CD14-positive monocyte (primary cell): ENCODE measurements around the gene STPG2. TPM values are rescaled to one million over a fixed set of nuclear protein-coding genes. Genes with fewer than 3 reads are reported as not detected.

Experiments
- DNase-seq, 3 donors: peaks; one replicate each; pipeline ENCODE4 v3.0.0-alpha.2; 2011 to 2022
- H2AFZ ChIP-seq: 2 replicates; pipeline ENCODE4 v1.6.0; 2012; ENCODE audit warnings: mild to moderate bottlenecking, low read depth, low read length, inconsistent platforms; ENCODE audit not compliant: insufficient read depth, poor library complexity, severe bottlenecking
- H3K27ac ChIP-seq, 2 donors: 1 replicate in 1 of 2; 2 replicates in 1 of 2; pipeline ENCODE4 v1.5.1; 2012 to 2013; ENCODE audit warnings: low read length in 2 of 2, control low read depth in 1 of 2, inconsistent platforms in 1 of 2, low read depth in 1 of 2, mild to moderate bottlenecking in 1 of 2
- H3K27me3 ChIP-seq, 2 donors: one replicate each; pipeline versions ENCODE4 v1.6.0 to v1.6.1; 2011 to 2013; ENCODE audit warnings: low read length in 2 of 2; ENCODE audit not compliant: control insufficient read depth in 2 of 2, insufficient read depth in 2 of 2
- H3K36me3 ChIP-seq, 2 donors: replicated peaks in 1 of 2; 1 replicate in 1 of 2; 2 replicates in 1 of 2; pipeline versions ENCODE4 v1.5.1 to v1.6.1; 2012 to 2013; ENCODE audit warnings: low read length in 2 of 2, control low read depth in 1 of 2, inconsistent platforms in 1 of 2, mild to moderate bottlenecking in 1 of 2; ENCODE audit not compliant: insufficient read depth in 2 of 2, control insufficient read depth in 1 of 2
- H3K4me1 ChIP-seq, 2 donors: 1 replicate in 1 of 2; 2 replicates in 1 of 2; pipeline versions ENCODE4 v1.5.1 to v1.6.1; 2012 to 2013; ENCODE audit warnings: low read length in 2 of 2, control low read depth in 1 of 2, inconsistent platforms in 1 of 2, mild to moderate bottlenecking in 1 of 2, moderate library complexity in 1 of 2; ENCODE audit not compliant: insufficient read depth in 2 of 2, control insufficient read depth in 1 of 2
- H3K4me2 ChIP-seq: replicated peaks from 2 replicates; pipeline ENCODE3; 2012; ENCODE audit warnings: low read length, moderate library complexity, mild to moderate bottlenecking; ENCODE audit not compliant: poor library complexity, severe bottlenecking; ENCODE audit errors: extremely low read depth
- H3K4me3 ChIP-seq, 3 experiments: fragments of 200-600 bp in 1 of 3; sonication (generic) in 1 of 3; replicated peaks in 1 of 3; 1 replicate in 2 of 3; 2 replicates in 1 of 3; pipeline ENCODE4 v1.5.1; 2011 to 2013; ENCODE audit warnings: low read length in 3 of 3, mild to moderate bottlenecking in 3 of 3, control low read depth in 2 of 3, low read depth in 2 of 3, inconsistent platforms in 1 of 3, moderate library complexity in 1 of 3
- H3K79me2 ChIP-seq: 2 replicates; pipeline ENCODE4 v1.6.0; 2012; ENCODE audit warnings: mild to moderate bottlenecking, control low read depth, inconsistent platforms, low read length, moderate library complexity; ENCODE audit not compliant: insufficient read depth
- H3K9ac ChIP-seq: 2 replicates; pipeline ENCODE4 v1.6.0; 2017; ENCODE audit warnings: low read length, mild to moderate bottlenecking; ENCODE audit not compliant: insufficient read depth, poor library complexity, severe bottlenecking
- H3K9me3 ChIP-seq, 2 donors: replicated peaks in 1 of 2; 1 replicate in 1 of 2; 2 replicates in 1 of 2; pipeline versions ENCODE4 v1.5.1 to v1.6.1; 2012 to 2013; ENCODE audit warnings: low read length in 2 of 2, control low read depth in 1 of 2; ENCODE audit not compliant: control insufficient read depth in 1 of 2, insufficient read depth in 1 of 2
- H4K20me1 ChIP-seq: 2 replicates; pipeline ENCODE4 v1.6.0; 2012; ENCODE audit warnings: mild to moderate bottlenecking, low read length, control low read depth, moderate library complexity; ENCODE audit not compliant: insufficient read depth
- H3K27ac Mint-ChIP-seq, 7 donors: one replicate each; pipeline ENCODE4 v1.8.0; 2020; ENCODE audit warnings: mild to moderate bottlenecking in 7 of 7, mixed read lengths in 7 of 7, moderate library complexity in 6 of 7, inconsistent platforms in 2 of 7
- H3K27me3 Mint-ChIP-seq, 3 donors: one replicate each; pipeline ENCODE4 v1.8.0; 2021 to 2022; ENCODE audit warnings: low read depth in 3 of 3, mild to moderate bottlenecking in 3 of 3, mixed read lengths in 3 of 3, moderate library complexity in 3 of 3, inconsistent platforms in 1 of 3
- H3K36me3 Mint-ChIP-seq, 2 donors: one replicate each; pipeline ENCODE4 v1.8.0; 2020; ENCODE audit warnings: mixed read lengths in 2 of 2, inconsistent platforms in 1 of 2, mild to moderate bottlenecking in 1 of 2
- H3K4me1 Mint-ChIP-seq: one replicate; pipeline ENCODE4 v1.8.0; 2020; ENCODE audit warnings: mild to moderate bottlenecking, mixed read lengths
- H3K4me3 Mint-ChIP-seq, 2 donors: one replicate each; pipeline ENCODE4 v1.8.0; 2020; ENCODE audit warnings: mild to moderate bottlenecking in 2 of 2, mixed read lengths in 2 of 2, moderate library complexity in 1 of 2
- H3K9me3 Mint-ChIP-seq, 7 donors: one replicate each; pipeline ENCODE4 v1.8.0; 2020 to 2022; ENCODE audit warnings: mixed read lengths in 7 of 7, mild to moderate bottlenecking in 6 of 7, moderate library complexity in 6 of 7, inconsistent platforms in 2 of 7
- WGBS: methylation state at CpG from one replicate; pipeline ENCODE4 v1.1.5; 2013; ENCODE audit warnings: missing lambda C conversion rate; ENCODE audit not compliant: insufficient coverage; 5-methylcytosine and 5-hydroxymethylcytosine counted together
- intact Hi-C, 2 donors: fragments of 100-400 bp; cut with micrococcal nuclease; formaldehyde crosslinking; loops; one replicate each; pipeline versions ENCODE4 v1.15.0 to v1.15.1; 2023
- polyA plus RNA-seq, 3 donors: library from polyadenylated mRNA; depleted of rRNA in 1 of 3; unstranded in 2 of 3; stranded (reverse) in 1 of 3; fragments of 300-500 nt in 2 of 3; fragments of >200 nt in 1 of 3; fragmentation: Illumina TruSeq in 2 of 3; gene quantifications; 1 replicate in 2 of 3; 2 replicates in 1 of 3; pipeline ENCODE4 v1.2.3, GENCODE V29; 2012 to 2021
- TF ChIP-seq, protein P1 (sequence below): fragments of 200-600 bp; IDR thresholded peaks from one replicate; pipeline ENCODE4 v1.8.0; 2022; ENCODE audit warnings: antibody characterized with exemption, mild to moderate bottlenecking

Gene STPG2
- polyA plus RNA-seq, 3 donors = 0.04 TPM; not detected in 2

GRCh38 chr4:98026362-98026761, 116.9 kb downstream of the STPG2 start:
- H4K20me1 ChIP-seq = no peaks in the 10 kb centered on the region
- no peak for DNase-seq
- no peaks in the 10 kb centered on the region for H3K36me3 ChIP-seq
- H3K9ac ChIP-seq = no peak overlapping the region
- Mint-ChIP-seq H3K4me1 (peaks cover 1% of the 10 kb centered on the region), H3K36me3 (no peaks in the 10 kb centered on the region), H3K27ac (no peak overlapping the region), H3K27me3 (peaks cover 0 to 2% (median 0%) of the 10 kb centered on the region in 3 donors), H3K9me3 (peaks cover 11 to 36% (median 18%) of the 10 kb centered on the region in 7 donors), H3K4me3 (no peak overlapping the region)
- 100% methylated on average over 2 of the region's 3 CpGs for WGBS
- H3K4me1 ChIP-seq = no peaks in the 10 kb centered on the region
- H3K27ac ChIP-seq = no peak overlapping the region
- H3K4me3 ChIP-seq = no peak overlapping the region
- H3K79me2 ChIP-seq = no peaks in the 10 kb centered on the region
- H3K4me2 ChIP-seq = no peak overlapping the region
- no peaks in the 10 kb centered on the region for H3K27me3 ChIP-seq
- TF ChIP-seq, protein P1, sequence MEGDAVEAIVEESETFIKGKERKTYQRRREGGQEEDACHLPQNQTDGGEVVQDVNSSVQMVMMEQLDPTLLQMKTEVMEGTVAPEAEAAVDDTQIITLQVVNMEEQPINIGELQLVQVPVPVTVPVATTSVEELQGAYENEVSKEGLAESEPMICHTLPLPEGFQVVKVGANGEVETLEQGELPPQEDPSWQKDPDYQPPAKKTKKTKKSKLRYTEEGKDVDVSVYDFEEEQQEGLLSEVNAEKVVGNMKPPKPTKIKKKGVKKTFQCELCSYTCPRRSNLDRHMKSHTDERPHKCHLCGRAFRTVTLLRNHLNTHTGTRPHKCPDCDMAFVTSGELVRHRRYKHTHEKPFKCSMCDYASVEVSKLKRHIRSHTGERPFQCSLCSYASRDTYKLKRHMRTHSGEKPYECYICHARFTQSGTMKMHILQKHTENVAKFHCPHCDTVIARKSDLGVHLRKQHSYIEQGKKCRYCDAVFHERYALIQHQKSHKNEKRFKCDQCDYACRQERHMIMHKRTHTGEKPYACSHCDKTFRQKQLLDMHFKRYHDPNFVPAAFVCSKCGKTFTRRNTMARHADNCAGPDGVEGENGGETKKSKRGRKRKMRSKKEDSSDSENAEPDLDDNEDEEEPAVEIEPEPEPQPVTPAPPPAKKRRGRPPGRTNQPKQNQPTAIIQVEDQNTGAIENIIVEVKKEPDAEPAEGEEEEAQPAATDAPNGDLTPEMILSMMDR = no peak
- H3K9me3 ChIP-seq = peaks cover 11 to 20% of the 10 kb centered on the region in 2 donors
- no peak overlapping the region for H2AFZ ChIP-seq
- intact Hi-C loops = no loop called here

DNA sequence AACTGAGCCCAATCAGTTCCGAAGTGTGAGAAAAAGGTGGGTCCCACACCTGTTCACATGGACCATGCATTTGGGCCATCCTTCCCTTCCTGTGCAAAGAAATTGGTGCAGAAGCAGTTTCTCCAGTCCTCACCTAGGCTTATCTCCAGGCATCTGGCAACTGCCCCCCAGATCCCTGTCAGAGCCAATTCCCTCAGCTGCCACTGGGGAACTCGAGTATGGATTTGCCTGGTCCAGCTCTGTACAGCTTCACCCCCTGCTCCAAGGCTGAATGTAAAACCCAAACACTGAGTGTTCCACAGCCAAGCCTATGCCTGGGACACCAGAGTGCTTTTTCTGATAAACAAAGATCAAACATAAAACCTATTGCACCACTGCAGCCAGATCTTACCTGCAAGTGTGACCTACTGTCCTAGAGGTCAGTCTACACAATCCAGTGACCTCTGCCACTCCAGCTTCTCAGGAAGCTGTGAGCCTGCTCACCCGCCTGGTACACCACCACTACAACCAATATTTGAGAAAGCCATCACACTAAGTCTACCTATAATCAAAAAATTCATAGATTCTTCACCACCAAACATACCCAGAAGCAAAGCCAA, 136.4 kb downstream of the STPG2 start:
- Histone ChIP-seq H3K27me3 (no peaks in the 10 kb centered on the region), H2AFZ (no peak overlapping the region), H3K79me2 (no peaks in the 10 kb centered on the region), H3K9me3 (peaks cover 11 to 17% of the 10 kb centered on the region in 2 donors), H3K4me2 (no peak overlapping the region), H3K36me3 (no peaks in the 10 kb centered on the region), H3K9ac (no peak overlapping the region), H3K27ac (no peak overlapping the region), H3K4me1 (no peaks in the 10 kb centered on the region), H4K20me1 (no peaks in the 10 kb centered on the region), H3K4me3 (no peak overlapping the region)
- Mint-ChIP-seq H3K27ac (no peak overlapping the region), H3K27me3 (no peaks in the 10 kb centered on the region), H3K36me3 (no peaks in the 10 kb centered on the region), H3K4me1 (no peaks in the 10 kb centered on the region), H3K9me3 (peaks cover 2 to 15% (median 6%) of the 10 kb centered on the region in 7 donors), H3K4me3 (no peak overlapping the region)
- intact Hi-C loops = no loop called here
- no peak for DNase-seq
- TF ChIP-seq, protein P1 = no peak
- WGBS = 100% methylated on average over 2 of the region's 3 CpGs
